Astrocyte (in vitro differentiated cells and primary cell): Measurements from ENCODE around the gene PTGIR. TPM values are rescaled to one million over a fixed set of nuclear protein-coding genes. Genes with fewer than 3 reads are reported as not detected.

ENCODE experiments used
- DNase-seq: peaks from one replicate; pipeline ENCODE4 v3.0.0-alpha.2; 2010; ENCODE audit warnings: low read depth
- FAIRE-seq: peaks from 2 replicates; lab custom pipeline; 2011; peaks lifted over from hg19 to GRCh38; lab: Jason Lieb, UNC
- H2AFZ ChIP-seq: 2 replicates; pipeline ENCODE4 v1.6.0; 2012; ENCODE audit warnings: low read depth, low read length, inconsistent platforms
- H3K27ac ChIP-seq: 2 replicates; pipeline ENCODE4 v1.5.1; 2011; ENCODE audit warnings: low read depth, low read length, inconsistent platforms
- H3K27me3 ChIP-seq: 2 replicates; pipeline ENCODE4 v1.6.0; 2011; ENCODE audit warnings: low read length, inconsistent platforms; ENCODE audit not compliant: insufficient read depth
- H3K36me3 ChIP-seq: 2 replicates; pipeline ENCODE4 v1.5.1; 2011; ENCODE audit warnings: low read length, inconsistent platforms; ENCODE audit not compliant: insufficient read depth
- H3K4me1 ChIP-seq: 2 replicates; pipeline ENCODE4 v1.5.1; 2011; ENCODE audit warnings: low read length, inconsistent platforms; ENCODE audit not compliant: insufficient read depth
- H3K4me2 ChIP-seq: 2 replicates; pipeline ENCODE4 v1.6.0; 2012; ENCODE audit warnings: low read length, inconsistent platforms
- H3K4me3 ChIP-seq: 2 replicates; pipeline ENCODE4 v1.5.1; 2011; ENCODE audit warnings: low read depth, mild to moderate bottlenecking, low read length, inconsistent platforms; ENCODE audit not compliant: insufficient read depth
- H3K79me2 ChIP-seq: 2 replicates; pipeline ENCODE4 v1.6.0; 2012; ENCODE audit warnings: mild to moderate bottlenecking, low read length, inconsistent platforms; ENCODE audit not compliant: insufficient read depth
- H3K9ac ChIP-seq: 2 replicates; pipeline ENCODE4 v1.6.0; 2012; ENCODE audit warnings: mild to moderate bottlenecking, low read length, inconsistent platforms
- H3K9me3 ChIP-seq: 2 replicates; pipeline ENCODE4 v1.5.1; 2012; ENCODE audit warnings: low read depth, mild to moderate bottlenecking, low read length, inconsistent platforms; ENCODE audit not compliant: insufficient read depth
- H4K20me1 ChIP-seq: 2 replicates; pipeline ENCODE4 v1.6.0; 2012; ENCODE audit warnings: low read length, inconsistent platforms; ENCODE audit not compliant: insufficient read depth
- H3K27ac Mint-ChIP-seq: one replicate; pipeline ENCODE4 v1.8.0; 2021; ENCODE audit warnings: mild to moderate bottlenecking, mixed read lengths; ENCODE audit not compliant: unreplicated experiment
- H3K27me3 Mint-ChIP-seq: one replicate; pipeline ENCODE4 v1.8.0; 2021; ENCODE audit warnings: low read depth, mixed read lengths; ENCODE audit not compliant: unreplicated experiment
- H3K36me3 Mint-ChIP-seq: one replicate; pipeline ENCODE4 v1.8.0; 2021; ENCODE audit warnings: low read depth, mixed read lengths; ENCODE audit not compliant: unreplicated experiment
- H3K4me1 Mint-ChIP-seq: one replicate; pipeline ENCODE4 v1.8.0; 2021; ENCODE audit warnings: low read depth, mixed read lengths; ENCODE audit not compliant: unreplicated experiment
- H3K4me3 Mint-ChIP-seq: one replicate; pipeline ENCODE4 v1.8.0; 2021; ENCODE audit warnings: mild to moderate bottlenecking, moderate library complexity, mixed read lengths; ENCODE audit not compliant: unreplicated experiment
- H3K9me3 Mint-ChIP-seq: one replicate; pipeline ENCODE4 v1.8.0; 2021; ENCODE audit warnings: mild to moderate bottlenecking, mixed read lengths; ENCODE audit not compliant: unreplicated experiment
- EZH2 ChIP-seq: IDR thresholded peaks from 2 replicates; pipeline ENCODE4 v1.6.1; 2012; ENCODE audit warnings: mild to moderate bottlenecking, low read length, inconsistent platforms; ENCODE audit not compliant: insufficient read depth
- total RNA-seq: library from RNA; stranded (reverse); gene quantifications from 2 replicates; pipeline ENCODE4 v1.2.1, GENCODE V29; 2021
- TF ChIP-seq, protein P1 (sequence below): IDR thresholded peaks from 2 replicates; pipeline ENCODE4 v1.5.1; 2011; ENCODE audit warnings: low read depth, mild to moderate bottlenecking, inconsistent platforms, low read length, moderate library complexity; ENCODE audit not compliant: insufficient read depth

The PTGIR gene
- total RNA-seq, 1 donor from 2014 or later = 0.52 TPM

- Histone ChIP-seq H3K4me2 (peak overlapping the region; percentile 73), H3K27ac (no peak overlapping the region), H3K9ac (peak overlapping the region; percentile 46), H3K79me2 (no peaks in the 10 kb centered on the region), H4K20me1 (peaks cover 10% of the 10 kb centered on the region), H3K36me3 (no peaks in the 10 kb centered on the region), H3K9me3 (no peaks in the 10 kb centered on the region), H3K27me3 (no peaks in the 10 kb centered on the region), H3K4me1 (peaks cover 24% of the 10 kb centered on the region), H2AFZ (peak overlapping the region; percentile 18), H3K4me3 (no peak overlapping the region)
- Mint-ChIP-seq H3K4me3 (peak overlapping the region; percentile 47), H3K27me3 (peaks cover 5% of the 10 kb centered on the region), H3K9me3 (no peaks in the 10 kb centered on the region), H3K36me3 (no peaks in the 10 kb centered on the region), H3K27ac (no peak overlapping the region), H3K4me1 (peaks cover 11% of the 10 kb centered on the region)
- peak; percentile 68 for DNase-seq
- TF ChIP-seq, protein P1, sequence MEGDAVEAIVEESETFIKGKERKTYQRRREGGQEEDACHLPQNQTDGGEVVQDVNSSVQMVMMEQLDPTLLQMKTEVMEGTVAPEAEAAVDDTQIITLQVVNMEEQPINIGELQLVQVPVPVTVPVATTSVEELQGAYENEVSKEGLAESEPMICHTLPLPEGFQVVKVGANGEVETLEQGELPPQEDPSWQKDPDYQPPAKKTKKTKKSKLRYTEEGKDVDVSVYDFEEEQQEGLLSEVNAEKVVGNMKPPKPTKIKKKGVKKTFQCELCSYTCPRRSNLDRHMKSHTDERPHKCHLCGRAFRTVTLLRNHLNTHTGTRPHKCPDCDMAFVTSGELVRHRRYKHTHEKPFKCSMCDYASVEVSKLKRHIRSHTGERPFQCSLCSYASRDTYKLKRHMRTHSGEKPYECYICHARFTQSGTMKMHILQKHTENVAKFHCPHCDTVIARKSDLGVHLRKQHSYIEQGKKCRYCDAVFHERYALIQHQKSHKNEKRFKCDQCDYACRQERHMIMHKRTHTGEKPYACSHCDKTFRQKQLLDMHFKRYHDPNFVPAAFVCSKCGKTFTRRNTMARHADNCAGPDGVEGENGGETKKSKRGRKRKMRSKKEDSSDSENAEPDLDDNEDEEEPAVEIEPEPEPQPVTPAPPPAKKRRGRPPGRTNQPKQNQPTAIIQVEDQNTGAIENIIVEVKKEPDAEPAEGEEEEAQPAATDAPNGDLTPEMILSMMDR = peak; percentile 16
- no peak for TF ChIP-seq EZH2
- no peak for FAIRE-seq
Measured at GRCh38 chr19:46616631-46617322, 8.1 kb downstream of the PTGIR start.

DNA sequence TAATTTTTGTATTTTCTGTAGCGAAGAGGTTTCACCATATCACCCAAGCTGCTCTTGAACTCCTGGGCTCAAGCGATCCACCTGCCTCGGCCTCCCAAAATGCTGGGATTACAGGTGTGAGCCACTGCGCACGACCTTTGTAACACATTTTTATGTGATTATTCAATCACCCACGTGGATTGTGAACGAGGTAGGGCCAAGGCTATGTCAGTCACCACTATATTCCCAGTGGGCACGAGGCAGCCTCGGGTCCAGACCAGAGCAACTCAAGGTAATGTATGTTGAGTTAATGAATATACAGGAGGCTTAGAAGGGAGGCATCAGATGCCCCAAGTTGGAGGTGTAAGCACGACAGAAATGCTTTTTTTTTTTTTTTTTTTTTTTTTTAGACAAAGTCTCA lies 8.9 kb downstream of the PTGIR start:
- Histone ChIP-seq H3K27me3 (no peaks in the 10 kb centered on the region), H3K27ac (no peak overlapping the region), H3K4me1 (peaks cover 20% of the 10 kb centered on the region), H3K79me2 (no peaks in the 10 kb centered on the region), H4K20me1 (peaks cover 15% of the 10 kb centered on the region), H2AFZ (no peak overlapping the region), H3K9me3 (no peaks in the 10 kb centered on the region), H3K36me3 (no peaks in the 10 kb centered on the region), H3K4me3 (no peak overlapping the region), H3K4me2 (no peak overlapping the region), H3K9ac (no peak overlapping the region)
- FAIRE-seq (no peak), DNase-seq (no peak)
- TF ChIP-seq, protein P1 = no peak
- no peak for TF ChIP-seq EZH2
- H3K4me3 Mint-ChIP-seq = no peak overlapping the region
- peaks cover 4% of the 10 kb centered on the region for H3K36me3 Mint-ChIP-seq
- H3K27ac Mint-ChIP-seq = no peak overlapping the region
- peaks cover 13% of the 10 kb centered on the region for H3K4me1 Mint-ChIP-seq
- H3K27me3 Mint-ChIP-seq = peaks cover 5% of the 10 kb centered on the region
- peaks cover 1% of the 10 kb centered on the region for H3K9me3 Mint-ChIP-seq

DNA sequence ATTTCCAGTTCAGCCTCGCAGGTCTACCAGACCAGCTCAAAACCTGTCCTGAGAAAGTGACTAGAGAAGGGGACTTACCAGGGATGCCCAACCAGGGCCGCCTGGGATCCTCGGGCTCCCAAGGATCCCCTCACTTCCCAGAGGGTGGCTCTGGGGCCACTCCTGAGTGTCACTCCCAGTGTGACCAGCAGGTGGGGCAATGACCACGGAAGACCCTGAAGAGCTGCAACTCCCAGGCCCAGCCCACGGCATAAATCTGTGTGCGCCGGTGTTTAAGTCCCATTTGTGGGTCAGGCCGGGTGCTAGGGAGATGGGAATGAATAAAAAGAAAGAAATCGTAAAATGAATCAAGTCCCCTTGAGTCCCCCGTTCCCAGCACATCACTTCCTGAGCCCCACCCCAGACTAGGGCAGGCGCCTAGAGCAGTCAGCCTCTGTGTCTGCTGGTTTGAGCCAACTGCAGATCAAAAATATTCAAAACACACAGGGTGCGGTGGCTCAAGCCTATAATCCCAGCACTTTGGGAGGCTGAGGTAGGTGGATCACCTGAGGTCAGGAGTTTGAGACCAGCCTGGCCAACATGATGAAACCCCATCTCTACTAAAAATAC lies 10.7 kb downstream of the PTGIR start:
- Mint-ChIP-seq H3K4me1 (peaks cover 9% of the 10 kb centered on the region), H3K9me3 (peaks cover 1% of the 10 kb centered on the region), H3K27me3 (peaks cover 4% of the 10 kb centered on the region), H3K36me3 (peaks cover 13% of the 10 kb centered on the region), H3K4me3 (no peak overlapping the region), H3K27ac (peak overlapping the region; percentile 18)
- Histone ChIP-seq H2AFZ (no peak overlapping the region), H3K79me2 (no peaks in the 10 kb centered on the region), H3K27ac (no peak overlapping the region), H3K27me3 (no peaks in the 10 kb centered on the region), H3K9me3 (no peaks in the 10 kb centered on the region), H3K9ac (no peak overlapping the region), H3K36me3 (peaks cover 6% of the 10 kb centered on the region), H3K4me2 (no peak overlapping the region), H4K20me1 (peaks cover 31% of the 10 kb centered on the region), H3K4me1 (peaks cover 8% of the 10 kb centered on the region), H3K4me3 (no peak overlapping the region)
- TF ChIP-seq, protein P1 = peak; percentile 76
- no peak for TF ChIP-seq EZH2
- FAIRE-seq = no peak
- peak; percentile 49 for DNase-seq
